Endothelial cell (in vitro differentiated cells): ENCODE measurements around the gene DMXL1. TPM values are rescaled to one million over a fixed set of nuclear protein-coding genes. Genes with fewer than 3 reads are reported as not detected.

Source experiments
- DNase-seq: peaks from one replicate; pipeline ENCODE4 v3.0.0; 2021; ENCODE audit warnings: low spot score
- H3K27ac Mint-ChIP-seq: one replicate; pipeline ENCODE4 v1.8.0; 2021; ENCODE audit warnings: mixed read lengths, inconsistent platforms; ENCODE audit not compliant: unreplicated experiment
- H3K27me3 Mint-ChIP-seq: one replicate; pipeline ENCODE4 v1.8.0; 2021; ENCODE audit warnings: mild to moderate bottlenecking, moderate library complexity, mixed read lengths, inconsistent platforms; ENCODE audit not compliant: unreplicated experiment
- H3K36me3 Mint-ChIP-seq: one replicate; pipeline ENCODE4 v1.8.0; 2021; ENCODE audit warnings: mild to moderate bottlenecking, low read depth, mixed read lengths, inconsistent platforms; ENCODE audit not compliant: unreplicated experiment
- H3K4me1 Mint-ChIP-seq: one replicate; pipeline ENCODE4 v1.8.0; 2021; ENCODE audit warnings: mild to moderate bottlenecking, mixed read lengths, inconsistent platforms; ENCODE audit not compliant: unreplicated experiment
- H3K4me3 Mint-ChIP-seq: one replicate; pipeline ENCODE4 v1.8.0; 2021; ENCODE audit warnings: mild to moderate bottlenecking, mixed read lengths, inconsistent platforms; ENCODE audit not compliant: unreplicated experiment
- H3K9me3 Mint-ChIP-seq: one replicate; pipeline ENCODE4 v1.8.0; 2021; ENCODE audit warnings: mixed read lengths, inconsistent platforms; ENCODE audit not compliant: unreplicated experiment
- total RNA-seq: library from RNA; stranded (reverse); fragmentation: NEBNext Ultra II Directional; extraction: Animal tissue kit (Norgen Biotek cat#: 25700); gene quantifications from one replicate; pipeline ENCODE4 v1.2.1, GENCODE V29; 2021; ENCODE audit not compliant: unreplicated experiment
- TF ChIP-seq, protein P1 (sequence below): fragments of 200-600 bp; sonication (generic); IDR thresholded peaks from one replicate; pipeline ENCODE4 v1.5.0; 2021; ENCODE audit warnings: antibody characterized with exemption; ENCODE audit not compliant: unreplicated experiment

Gene DMXL1
- total RNA-seq, 1 donor from 2014 or later = 24.9 TPM

DNA sequence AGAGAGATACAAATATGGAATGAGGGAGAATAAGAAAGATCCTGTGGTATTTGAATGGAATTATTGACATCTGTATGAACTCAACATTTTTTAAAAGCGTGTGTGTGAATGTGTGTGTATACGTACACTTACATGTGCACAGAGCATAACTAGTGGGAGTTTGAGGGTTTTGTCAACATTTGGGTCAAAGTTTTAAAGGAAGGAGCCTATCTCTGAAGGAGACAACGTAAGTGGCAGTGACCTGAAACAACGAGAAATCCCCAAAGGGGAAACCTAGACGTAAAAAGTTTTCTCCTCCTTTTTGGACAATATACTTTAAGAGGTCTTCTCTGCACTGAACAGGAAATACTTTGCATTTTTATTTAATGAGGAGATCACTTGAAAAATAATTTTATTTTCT is 42.3 kb upstream of the DMXL1 start:
- H3K27ac Mint-ChIP-seq = no peak overlapping the region
- no peak overlapping the region for H3K4me3 Mint-ChIP-seq
- no peaks in the 10 kb centered on the region for H3K9me3 Mint-ChIP-seq
- TF ChIP-seq, protein P1, sequence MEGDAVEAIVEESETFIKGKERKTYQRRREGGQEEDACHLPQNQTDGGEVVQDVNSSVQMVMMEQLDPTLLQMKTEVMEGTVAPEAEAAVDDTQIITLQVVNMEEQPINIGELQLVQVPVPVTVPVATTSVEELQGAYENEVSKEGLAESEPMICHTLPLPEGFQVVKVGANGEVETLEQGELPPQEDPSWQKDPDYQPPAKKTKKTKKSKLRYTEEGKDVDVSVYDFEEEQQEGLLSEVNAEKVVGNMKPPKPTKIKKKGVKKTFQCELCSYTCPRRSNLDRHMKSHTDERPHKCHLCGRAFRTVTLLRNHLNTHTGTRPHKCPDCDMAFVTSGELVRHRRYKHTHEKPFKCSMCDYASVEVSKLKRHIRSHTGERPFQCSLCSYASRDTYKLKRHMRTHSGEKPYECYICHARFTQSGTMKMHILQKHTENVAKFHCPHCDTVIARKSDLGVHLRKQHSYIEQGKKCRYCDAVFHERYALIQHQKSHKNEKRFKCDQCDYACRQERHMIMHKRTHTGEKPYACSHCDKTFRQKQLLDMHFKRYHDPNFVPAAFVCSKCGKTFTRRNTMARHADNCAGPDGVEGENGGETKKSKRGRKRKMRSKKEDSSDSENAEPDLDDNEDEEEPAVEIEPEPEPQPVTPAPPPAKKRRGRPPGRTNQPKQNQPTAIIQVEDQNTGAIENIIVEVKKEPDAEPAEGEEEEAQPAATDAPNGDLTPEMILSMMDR = no peak
- H3K4me1 Mint-ChIP-seq = no peaks in the 10 kb centered on the region
- H3K27me3 Mint-ChIP-seq = no peaks in the 10 kb centered on the region
- no peak for DNase-seq
- H3K36me3 Mint-ChIP-seq = no peaks in the 10 kb centered on the region

DNA sequence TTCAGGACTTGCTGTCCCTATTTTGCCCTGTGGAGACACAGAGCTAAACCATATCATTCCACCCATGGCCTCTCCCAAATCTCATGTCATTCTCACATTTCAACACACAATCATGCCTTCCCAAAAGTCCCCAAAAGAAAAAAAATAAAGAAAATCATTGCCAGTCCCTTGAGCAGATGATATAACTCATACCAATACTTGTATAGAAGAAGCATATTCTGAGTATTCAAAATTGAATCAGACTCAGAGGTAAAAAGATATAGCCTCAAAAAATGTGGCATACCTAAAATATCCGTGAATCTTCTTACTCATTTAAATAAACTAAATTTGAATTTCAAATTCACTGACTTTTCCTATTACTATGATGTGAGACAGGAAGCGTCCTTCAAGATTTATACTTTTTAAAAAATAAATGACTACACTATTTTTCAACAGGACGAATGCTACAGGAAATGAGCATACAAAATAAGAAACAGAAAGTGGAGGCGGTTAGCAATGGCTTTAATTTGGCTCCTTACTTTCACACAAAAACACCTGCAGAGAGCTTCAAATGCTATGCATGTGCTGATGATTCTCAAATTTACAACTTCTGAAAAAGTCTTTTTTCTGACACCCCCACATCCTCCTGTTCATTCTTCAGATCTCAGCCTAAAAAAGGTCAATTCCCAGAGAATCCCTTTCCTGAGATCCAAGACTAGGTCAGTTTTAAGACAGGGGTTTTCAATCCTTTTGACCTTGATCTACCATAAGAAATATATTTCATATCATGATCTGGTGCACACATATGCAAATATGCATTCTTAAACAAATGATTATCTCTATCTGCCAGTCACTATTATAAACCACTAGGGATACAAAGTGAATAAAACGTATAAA is 39.6 kb upstream of the DMXL1 start:
- Mint-ChIP-seq H3K27me3 (no peaks in the 10 kb centered on the region), H3K9me3 (no peaks in the 10 kb centered on the region), H3K4me1 (no peaks in the 10 kb centered on the region), H3K36me3 (no peaks in the 10 kb centered on the region), H3K27ac (no peak overlapping the region), H3K4me3 (no peak overlapping the region)
- DNase-seq = no peak
- TF ChIP-seq, protein P1 = no peak

DNA sequence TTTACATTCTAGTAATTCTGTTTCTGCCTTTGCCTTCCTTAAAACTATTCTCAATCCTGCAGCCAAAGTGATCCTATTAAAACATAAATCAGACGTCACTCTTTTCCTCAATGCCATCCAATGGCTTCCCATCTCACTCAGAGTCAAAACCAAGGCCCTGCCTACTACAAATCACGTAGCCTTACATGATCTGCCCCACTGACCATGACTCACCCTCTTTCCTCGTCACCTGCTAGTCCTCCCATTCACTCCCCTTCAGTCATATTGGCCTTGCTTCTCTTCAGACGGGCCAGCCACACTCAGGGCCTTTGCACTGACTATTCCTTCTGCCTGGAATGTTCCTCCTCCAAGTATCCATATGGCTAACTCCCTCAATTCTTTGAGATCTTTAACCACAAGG is 39.0 kb upstream of the DMXL1 start:
- no peak for DNase-seq
- no peak overlapping the region for H3K4me3 Mint-ChIP-seq
- H3K27me3 Mint-ChIP-seq = no peaks in the 10 kb centered on the region
- no peaks in the 10 kb centered on the region for H3K36me3 Mint-ChIP-seq
- TF ChIP-seq, protein P1 = no peak
- no peak overlapping the region for H3K27ac Mint-ChIP-seq
- no peaks in the 10 kb centered on the region for H3K4me1 Mint-ChIP-seq
- no peaks in the 10 kb centered on the region for H3K9me3 Mint-ChIP-seq

DNA sequence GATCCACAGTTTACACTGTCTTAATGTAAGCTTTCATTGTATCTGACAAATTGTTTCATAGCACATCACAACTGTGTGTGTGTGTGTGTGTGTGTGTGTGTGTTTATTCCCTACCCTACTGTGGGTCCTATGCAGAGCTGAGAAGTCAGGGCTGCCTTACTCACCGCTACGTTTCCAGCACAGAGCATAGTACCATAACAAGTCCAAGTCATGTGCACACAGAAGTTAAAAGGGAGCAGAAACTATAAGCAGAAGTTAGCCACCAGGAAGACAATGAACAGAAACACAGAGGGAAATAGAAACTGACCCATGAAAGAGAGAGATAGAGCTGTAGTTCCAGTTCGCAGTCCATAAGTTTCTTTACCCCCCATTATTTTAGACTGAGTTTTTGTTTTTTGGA is 38.2 kb upstream of the DMXL1 start:
- Mint-ChIP-seq H3K27me3 (no peaks in the 10 kb centered on the region), H3K9me3 (no peaks in the 10 kb centered on the region), H3K36me3 (no peaks in the 10 kb centered on the region), H3K27ac (no peak overlapping the region), H3K4me1 (no peaks in the 10 kb centered on the region), H3K4me3 (no peak overlapping the region)
- TF ChIP-seq, protein P1 = no peak
- no peak for DNase-seq

DNA sequence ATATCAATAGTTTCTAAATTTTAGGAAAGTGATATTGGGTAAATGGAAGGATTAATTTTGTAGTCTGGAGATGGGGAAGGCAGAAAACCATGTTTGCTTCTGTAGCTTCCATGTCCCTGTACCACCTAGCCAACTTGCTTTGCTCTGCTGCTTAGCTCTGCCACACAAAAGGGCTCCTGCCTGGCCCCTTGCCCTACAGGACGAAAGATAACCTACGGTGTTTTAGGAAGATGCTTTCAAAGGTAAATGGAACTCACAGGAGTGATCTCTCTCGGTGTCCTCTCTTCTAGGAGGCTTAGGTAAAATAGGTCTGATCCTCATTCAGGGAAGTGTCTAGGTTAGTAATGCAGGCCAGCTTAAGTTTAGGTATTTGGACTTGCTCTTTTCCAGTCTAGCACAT is 37.8 kb upstream of the DMXL1 start:
- Mint-ChIP-seq H3K9me3 (no peaks in the 10 kb centered on the region), H3K27me3 (no peaks in the 10 kb centered on the region), H3K36me3 (no peaks in the 10 kb centered on the region), H3K4me1 (no peaks in the 10 kb centered on the region), H3K4me3 (no peak overlapping the region), H3K27ac (no peak overlapping the region)
- no peak for DNase-seq
- TF ChIP-seq, protein P1 = no peak
